GM18507 (cell line): ENCODE data around the gene TMEM231.
"Not testable (repeated sequence)": the region's sequence is repeated elsewhere in the genome, so short reads cannot be mapped to it uniquely, and the experiment has no call there.

Source experiments
- DNase-seq: peaks from one replicate; pipeline ENCODE4 v3.0.0; 2011; ENCODE audit warnings: low read depth; ENCODE audit not compliant: insufficient read length; ENCODE audit errors: extremely low spot score
- FAIRE-seq: peaks from 2 replicates; lab custom pipeline; 2011; peaks lifted over from hg19 to GRCh38; lab: Jason Lieb, UNC

Gene TMEM231

GRCh38 chr16:75535901-75536300, 20.2 kb downstream of the TMEM231 start, which contains the start of gene CHST5:
Gene CHST5, minus strand, starts transcription at chr16:75536108. Its CDS starts 5,724 bp downstream, at chr16:75530384.
- FAIRE-seq (no peak), DNase-seq (no peak)

- DNase-seq (no peak), FAIRE-seq (no peak)
Observed at GRCh38 chr16:75535211-75535843, 20.7 kb downstream of the TMEM231 start.

- no peak for FAIRE-seq
- DNase-seq, result no peak
Observed at GRCh38 chr16:75534560-75535205, 21.4 kb downstream of the TMEM231 start.

- no peak for FAIRE-seq
- DNase-seq, result no peak
Observed at GRCh38 chr16:75532791-75533190, 23.3 kb downstream of the TMEM231 start.

GRCh38 chr16:75532142-75532765, 23.8 kb downstream of the TMEM231 start:
- FAIRE-seq (no peak), DNase-seq (no peak)

- DNase-seq, result no peak
- no peak for FAIRE-seq
Observed at GRCh38 chr16:75529959-75530358, 26.1 kb downstream of the TMEM231 start.

- FAIRE-seq, result no peak
- DNase-seq, result no peak
Observed at GRCh38 chr16:75529056-75529905, 26.8 kb downstream of the TMEM231 start.

GRCh38 chr16:75527825-75528299, 28.2 kb downstream of the TMEM231 start:
- DNase-seq, result no peak
- no peak for FAIRE-seq

GRCh38 chr16:75526032-75526790, 29.8 kb downstream of the TMEM231 start:
- no peak for DNase-seq
- no peak for FAIRE-seq

GRCh38 chr16:75519175-75519574, 36.9 kb downstream of the TMEM231 start:
- DNase-seq (no peak), FAIRE-seq (no peak)

GRCh38 chr16:75516189-75516966, 39.7 kb downstream of the TMEM231 start:
- not testable (repeated sequence) for DNase-seq
- peak; percentile 48 for FAIRE-seq

GRCh38 chr16:75514296-75514695, 41.8 kb downstream of the TMEM231 start:
- DNase-seq, result no peak
- no peak for FAIRE-seq

GRCh38 chr16:75506574-75506973, 49.5 kb downstream of the TMEM231 start:
- DNase-seq (no peak), FAIRE-seq (no peak)

GRCh38 chr16:75506107-75506506, 49.9 kb downstream of the TMEM231 start:
- FAIRE-seq, result no peak
- no peak for DNase-seq

GRCh38 chr16:75503801-75504200, 52.3 kb downstream of the TMEM231 start:
- DNase-seq, result no peak

GRCh38 chr16:75502916-75503605, 53.0 kb downstream of the TMEM231 start:
- no peak for FAIRE-seq
- no peak for DNase-seq

More at GRCh38 chr16:75503801-75504200, 52.3 kb downstream of the TMEM231 start:
- no peak for FAIRE-seq

GRCh38 chr16:75501820-75502219, 54.2 kb downstream of the TMEM231 start:
- not testable (repeated sequence) for FAIRE-seq, DNase-seq

GRCh38 chr16:75501359-75501758, 54.7 kb downstream of the TMEM231 start:
- no peak for FAIRE-seq
- DNase-seq, result no peak
